HT-29 (cell line): ENCODE results near the gene RNF182. TPM values are rescaled to one million over a fixed set of nuclear protein-coding genes. Genes with fewer than 3 reads are reported as not detected.
"Not testable (repeated sequence)": the region's sequence is repeated elsewhere in the genome, so short reads cannot be mapped to it uniquely, and the experiment has no call there.

Experiments used
- DNase-seq: peaks from one replicate; pipeline ENCODE4 v3.0.0-alpha.2; 2015; ENCODE audit warnings: low spot score
- total RNA-seq: library from RNA; depleted of rRNA; stranded (reverse); fragments of >200 nt; shearing (Covaris generic); gene quantifications from 2 replicates; pipeline ENCODE4 v1.2.3, GENCODE V29; 2014

Gene RNF182
- total RNA-seq, 1 experiment from 2014 or later: not detected

DNA sequence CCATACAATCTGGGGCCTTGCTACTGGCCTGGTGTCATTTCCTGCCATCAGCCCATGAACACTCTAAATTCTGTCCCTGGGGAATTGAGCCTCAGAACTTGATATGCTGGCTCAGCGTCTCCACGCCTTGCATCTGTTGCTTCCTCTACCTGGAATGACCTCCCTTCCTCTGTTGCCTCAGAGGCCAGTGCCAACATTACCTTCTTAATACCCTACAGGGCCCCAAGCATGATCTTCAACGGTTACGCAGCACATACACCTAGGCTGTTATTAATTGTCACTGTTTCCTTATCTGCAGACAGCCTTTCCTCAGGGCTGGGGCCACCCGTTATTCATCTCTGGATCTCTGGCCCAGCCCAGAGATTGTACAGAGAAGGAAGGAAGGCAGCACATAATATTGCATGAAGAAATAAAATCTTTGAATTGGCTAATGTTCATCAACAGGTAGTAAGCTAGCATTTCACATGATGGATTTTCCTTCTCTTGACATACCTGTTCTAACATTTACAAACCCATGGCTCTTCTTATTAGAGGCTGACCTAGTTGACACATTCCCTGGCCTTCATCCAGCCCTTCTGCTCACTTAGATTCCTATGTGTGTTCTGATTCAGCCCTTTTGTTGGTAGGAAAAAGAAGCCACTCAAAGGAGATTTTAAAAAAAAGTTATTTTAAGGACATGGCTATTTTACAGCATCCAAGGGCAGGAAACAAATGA, 8.4 kb upstream of the RNF182 start:
- DNase-seq: no peak

DNA sequence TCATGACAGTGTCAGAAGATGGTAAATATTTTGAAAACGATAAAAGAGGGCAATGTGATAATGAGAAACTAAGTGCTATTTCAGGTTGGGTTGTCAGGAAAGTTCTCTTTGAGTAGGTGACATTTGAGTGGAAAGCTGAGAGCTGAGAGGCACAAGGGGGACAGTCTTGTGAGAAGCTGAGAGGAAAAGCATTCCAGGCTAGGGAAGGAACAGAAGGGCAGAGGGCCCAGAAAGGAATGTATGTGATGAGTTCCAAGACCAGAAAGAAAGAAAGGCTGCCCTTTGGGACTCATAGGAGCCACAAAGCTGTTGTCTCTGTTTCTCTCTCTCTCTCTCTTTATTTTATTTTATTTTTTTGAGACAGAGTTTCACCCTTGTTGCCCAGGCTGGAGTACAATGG, 7.6 kb upstream of the RNF182 start:
- no peak for DNase-seq

DNA sequence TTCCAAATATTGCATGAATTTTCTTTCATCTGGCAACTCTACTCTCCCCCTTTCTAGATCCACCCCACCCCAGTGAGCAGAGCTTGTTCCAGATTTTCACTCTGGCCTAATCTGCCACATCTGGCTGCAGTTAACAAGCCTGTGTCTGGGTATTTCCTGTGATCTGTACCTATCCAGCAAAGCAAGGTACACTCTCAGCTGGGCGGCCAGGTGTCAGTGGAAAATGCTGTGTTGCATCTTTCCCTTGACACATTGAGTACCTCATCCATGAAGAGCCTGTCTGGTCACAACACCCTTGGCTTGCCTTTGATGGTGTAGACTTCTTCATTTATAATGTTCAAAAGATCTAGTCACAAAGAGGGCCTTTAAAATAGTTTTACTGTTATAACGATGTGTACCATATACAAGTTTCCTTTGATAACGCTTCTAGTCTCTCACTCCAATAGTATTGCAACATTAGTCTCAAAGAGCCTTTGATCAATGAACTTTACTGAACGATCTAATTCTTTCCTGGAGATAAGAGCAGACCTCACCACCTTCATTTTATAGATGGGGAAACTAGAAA, 6.0 kb upstream of the RNF182 start:
- DNase-seq: no peak

DNA sequence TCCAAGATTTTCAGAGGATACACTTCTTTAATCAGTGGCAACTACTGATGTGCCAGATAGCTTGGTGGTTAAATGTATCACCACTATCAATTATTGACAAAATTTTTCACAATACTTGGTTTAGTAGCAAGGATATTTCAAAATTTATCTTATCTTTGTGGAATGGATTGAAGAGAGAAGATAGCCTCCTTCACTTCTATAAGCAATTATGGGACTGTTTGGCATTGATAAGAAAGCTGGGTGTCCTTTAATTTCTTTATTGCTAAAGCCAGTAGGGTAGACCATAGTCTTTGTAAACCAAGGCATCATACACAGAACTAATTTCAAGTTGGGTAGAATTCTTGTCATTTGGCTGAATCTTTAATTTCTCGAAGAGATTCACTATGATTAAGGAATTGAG, 4.9 kb upstream of the RNF182 start:
- DNase-seq: no peak

DNA sequence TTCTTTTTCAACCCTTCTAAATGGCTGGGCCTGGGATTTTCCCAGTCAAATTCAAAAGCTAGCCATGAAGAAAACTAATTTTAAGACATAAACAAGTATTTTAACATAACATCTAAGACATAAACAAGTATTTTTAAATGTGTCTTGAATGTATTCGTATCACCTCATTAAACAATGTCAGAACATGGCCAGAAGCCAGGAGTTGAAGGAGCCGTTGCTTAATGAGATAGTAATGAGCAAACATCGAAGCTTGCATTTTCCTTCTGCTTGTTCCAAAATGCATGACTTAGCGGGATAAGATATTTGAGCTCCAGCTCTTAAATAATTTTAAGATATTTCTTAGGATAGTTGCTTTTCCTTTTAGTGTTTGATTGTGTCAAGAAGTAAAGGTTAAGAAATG, 4.2 kb upstream of the RNF182 start:
- no peak for DNase-seq

DNA sequence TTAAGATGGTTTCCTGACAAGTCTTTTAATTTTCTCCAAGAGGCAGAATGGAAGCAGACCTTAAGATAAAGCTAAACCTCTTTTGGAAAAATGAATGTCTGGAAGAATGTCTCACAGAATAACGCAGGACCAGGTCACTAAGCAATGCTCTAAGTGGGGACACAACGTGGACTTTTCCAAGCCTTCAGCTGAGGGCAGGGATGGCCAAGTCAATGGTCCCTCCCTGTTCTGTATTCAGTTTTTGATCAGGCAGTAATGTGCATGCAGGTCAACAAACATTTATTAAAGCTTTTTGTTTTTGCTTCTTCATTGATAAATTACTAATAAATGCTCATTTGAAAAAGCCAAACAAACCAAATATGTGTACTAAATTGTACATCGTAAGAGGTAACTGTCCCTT, 2.0 kb upstream of the RNF182 start:
- no peak for DNase-seq

DNA sequence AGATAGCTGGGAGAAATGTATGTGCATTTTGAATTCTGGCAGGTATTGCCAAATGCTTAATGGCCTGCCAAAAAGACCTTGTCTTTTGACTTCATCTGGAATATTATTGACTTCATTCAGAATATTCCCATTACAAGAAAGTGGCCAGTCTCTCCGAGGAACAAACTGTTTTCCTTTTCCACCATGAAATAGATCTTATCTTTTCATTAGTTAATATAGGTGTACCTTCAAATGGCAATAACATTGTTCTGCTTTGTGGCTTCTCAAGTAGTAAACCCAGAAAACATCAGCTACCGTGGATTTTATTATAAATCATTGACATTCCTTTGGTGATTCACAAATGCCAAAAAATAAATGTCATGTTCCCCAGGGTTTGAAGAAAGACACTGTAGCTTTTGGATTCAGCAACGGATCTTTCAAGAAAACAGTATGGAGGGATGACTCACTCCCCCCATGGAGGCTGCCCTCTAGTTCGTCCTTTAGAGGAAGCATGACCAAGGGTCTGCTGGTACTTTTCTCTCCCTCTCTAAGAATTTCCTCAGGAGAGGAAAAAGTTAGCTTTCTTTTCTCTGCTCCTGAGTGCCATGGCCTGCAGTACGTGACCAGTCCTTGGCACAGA, 1.1 kb upstream of the RNF182 start:
- DNase-seq: no peak

DNA sequence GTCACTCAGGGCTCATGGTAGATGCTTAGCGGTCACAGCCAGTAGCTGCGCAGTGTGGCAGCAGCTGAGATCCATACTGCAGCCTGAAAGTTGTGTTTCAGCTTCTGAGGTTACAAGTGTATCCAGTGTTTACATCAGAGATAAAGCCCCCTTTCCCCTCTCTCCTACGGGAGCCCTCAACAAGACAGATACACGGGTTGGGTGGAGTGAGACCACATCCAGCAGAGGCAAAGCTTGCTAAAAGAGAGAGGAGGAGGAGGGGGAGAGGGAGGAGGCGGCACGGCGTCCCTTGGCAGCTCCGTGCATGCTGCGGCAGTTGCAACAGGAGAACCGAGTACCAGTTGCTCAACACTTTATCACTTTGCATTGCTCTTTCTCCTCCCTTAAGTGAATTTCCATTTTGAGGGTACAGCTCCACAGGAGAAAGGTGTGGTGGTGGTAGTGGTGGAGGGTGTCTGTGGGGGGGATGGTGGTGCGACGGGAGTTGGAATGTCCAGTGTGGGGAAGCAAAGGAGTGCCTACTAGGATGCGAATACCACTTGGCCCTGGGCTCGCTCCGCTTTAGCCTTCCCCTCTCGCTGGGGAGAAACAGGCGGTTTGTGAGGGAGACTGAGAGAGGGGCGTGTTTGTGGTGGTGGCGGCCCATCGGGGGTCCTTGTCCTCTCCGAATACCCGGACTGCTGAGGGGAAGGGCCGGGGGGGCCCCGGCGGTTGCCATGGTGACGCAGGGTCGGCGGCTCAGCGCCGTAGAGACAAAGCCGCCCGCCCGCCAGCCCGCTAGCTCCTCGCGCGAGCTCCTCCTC, 405 bp upstream of the RNF182 start:
- no peak for DNase-seq

DNA sequence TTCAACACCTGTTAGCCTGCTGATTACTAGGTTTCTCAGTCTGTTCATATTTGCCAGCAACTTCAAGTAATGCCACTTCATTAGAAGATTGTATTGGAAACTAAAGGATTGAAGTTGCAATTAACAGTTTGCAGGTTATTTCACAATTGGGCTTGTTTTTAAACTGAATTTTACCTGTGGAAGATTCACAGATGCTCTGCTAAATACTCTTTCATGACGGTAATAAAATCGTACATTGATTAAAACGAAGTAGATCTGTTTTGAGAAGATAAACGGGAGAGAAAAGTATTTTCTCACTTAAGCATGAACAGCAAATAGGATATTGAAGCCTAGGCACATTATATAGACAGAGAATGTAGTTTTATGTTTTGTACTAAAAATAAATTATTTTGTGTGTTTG, 1.6 kb downstream of the RNF182 start:
- no peak for DNase-seq

DNA sequence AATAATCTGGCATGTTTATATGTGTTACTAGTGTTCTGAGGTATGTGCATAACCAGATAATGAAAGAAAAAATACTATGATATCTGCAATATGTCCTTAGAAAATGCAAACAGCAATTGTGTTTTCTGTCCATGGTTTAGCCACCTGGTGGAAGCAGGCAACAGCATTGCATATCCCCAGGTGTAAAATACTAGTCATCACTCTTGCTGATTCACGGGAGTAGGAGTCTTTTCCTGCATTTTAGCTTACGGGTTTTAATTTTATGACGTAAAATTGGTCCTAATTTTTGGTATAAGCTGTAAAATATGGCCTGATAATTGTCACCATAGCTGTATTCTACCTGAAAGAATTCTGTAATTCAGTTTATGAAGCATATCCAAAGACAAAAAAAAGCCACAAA, 2.5 kb downstream of the RNF182 start:
- DNase-seq: no peak

DNA sequence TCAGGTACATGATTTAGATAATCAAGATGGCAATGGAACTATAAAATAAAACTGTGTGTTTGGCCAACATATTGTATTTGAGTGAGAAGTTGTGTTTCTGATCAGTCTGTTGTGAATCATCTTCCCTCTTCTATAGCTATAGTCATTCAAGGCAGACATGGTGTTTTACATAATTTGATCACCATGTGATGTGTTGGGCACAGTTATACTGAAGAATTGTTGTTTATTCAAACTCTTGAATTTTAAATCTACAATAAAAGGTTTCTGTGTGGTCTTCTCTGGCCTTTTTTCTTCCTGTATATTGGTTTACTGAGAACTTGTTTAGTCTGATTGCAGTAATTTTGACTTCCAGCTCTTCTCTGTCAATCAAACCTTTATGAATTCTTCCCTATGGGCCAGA, 4.4 kb downstream of the RNF182 start:
- no peak for DNase-seq

DNA sequence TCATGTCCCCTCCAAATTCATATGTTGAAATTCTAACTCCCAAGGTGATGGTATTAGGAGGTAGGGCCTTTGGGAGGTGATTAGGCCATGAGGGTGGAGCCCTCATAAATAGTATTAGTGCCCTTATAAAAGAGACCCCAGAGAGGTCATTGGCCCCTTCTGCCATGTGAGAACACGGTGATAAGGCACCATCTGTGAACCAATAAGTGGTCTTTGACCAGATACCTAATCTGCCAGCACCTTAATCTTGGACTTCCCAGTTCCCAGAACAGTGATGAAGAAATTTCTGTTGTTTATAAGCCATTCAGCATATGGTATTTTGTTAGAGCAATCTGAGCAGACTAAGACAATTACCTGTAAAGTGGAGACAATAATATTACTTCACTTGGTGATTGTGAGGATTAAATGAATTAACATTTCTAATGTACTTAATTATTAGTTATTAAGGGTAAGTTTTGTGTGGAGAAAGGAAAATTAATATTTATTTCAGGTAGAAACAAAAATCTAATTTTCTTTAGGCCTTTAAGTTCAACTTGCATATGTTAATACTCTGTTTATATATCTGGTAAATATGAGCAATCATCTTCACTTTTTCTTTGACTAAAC, 7.1 kb downstream of the RNF182 start:
- DNase-seq: no peak

DNA sequence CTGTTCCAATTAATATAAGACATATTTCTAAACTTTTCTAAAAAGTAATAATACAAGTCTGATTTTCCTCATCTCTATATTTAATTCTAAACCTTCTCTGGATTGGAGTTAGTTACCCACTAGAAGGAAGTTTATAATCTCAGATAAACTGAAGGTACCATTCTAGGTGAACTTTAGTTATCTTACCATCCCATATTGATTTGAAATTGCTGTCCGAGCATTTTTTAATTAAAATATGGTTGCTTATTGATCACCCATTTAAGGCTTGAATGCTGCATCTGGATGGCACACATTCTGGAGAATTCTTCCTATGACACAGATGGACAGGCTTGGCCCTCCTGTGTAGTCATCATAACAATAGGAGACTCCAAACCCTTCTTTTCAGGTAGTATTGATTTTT, 8.0 kb downstream of the RNF182 start:
- no peak for DNase-seq

DNA sequence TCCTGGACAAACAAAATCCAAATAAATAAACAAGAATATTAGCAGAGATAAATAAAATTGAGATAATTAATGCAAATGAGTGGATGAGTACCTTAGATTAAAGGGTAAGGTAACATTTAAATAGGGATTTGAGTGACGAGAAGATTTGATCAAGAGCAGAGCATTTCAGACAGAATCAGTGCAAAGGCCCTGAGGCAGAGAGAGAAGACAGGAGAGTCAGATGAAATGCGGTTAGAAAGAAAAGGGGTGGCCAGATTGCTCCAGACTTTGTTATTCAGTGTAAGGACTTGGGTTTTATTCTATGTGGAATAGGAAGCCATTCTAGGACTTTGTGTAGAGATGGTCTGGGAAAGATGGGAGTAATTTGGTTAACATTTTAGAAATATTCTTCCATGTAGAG, 10.0 kb downstream of the RNF182 start:
- no peak for DNase-seq

DNA sequence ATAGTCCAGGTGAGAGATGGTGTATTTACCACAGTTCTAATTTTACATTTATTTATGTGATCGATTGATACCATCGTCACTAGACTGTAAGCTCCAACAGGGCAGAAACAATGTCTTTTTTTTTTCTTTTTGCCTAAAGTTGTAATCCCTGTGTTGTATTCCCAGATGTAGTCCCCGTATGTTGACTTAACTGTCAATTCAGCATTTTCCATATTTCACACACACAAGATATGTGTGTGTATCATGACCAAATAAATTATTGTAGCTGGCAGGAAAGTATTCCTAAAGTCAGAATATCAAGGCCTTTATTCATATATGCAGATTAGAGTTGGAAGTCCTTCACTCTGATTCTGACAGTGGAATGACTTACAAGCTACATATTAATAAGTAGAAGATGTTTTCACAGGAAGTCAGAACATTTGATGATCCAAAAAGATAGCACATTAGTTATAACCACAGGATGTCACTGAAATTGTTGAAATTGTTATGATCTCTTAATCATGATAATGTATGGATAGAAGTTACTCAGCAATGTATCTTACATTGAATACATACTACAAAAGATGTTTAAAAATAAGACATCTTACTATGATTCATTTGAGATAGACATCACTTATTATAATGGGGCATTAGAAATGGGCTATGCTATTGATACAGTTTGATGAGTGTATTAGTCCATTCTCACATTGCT, 10.6 kb downstream of the RNF182 start:
- no peak for DNase-seq

DNA sequence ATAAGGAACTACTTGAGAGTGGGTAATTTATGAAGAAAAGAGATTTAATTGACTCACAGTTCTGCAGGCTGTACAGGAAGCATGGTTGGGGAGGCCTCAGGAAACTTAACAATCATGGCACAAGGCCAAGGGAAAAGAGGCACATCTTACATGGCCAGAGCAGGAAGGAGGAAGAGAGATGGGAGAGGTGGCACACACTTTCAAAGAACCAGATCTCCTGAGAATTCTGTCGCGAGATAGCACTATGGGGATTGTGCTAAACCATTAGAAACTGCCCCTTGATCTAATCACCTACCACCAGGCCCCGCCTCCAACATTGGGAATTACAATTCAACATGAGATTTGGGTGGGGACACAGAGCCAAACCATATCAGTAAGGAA, 11.1 kb downstream of the RNF182 start:
- not testable (repeated sequence) for DNase-seq

DNA sequence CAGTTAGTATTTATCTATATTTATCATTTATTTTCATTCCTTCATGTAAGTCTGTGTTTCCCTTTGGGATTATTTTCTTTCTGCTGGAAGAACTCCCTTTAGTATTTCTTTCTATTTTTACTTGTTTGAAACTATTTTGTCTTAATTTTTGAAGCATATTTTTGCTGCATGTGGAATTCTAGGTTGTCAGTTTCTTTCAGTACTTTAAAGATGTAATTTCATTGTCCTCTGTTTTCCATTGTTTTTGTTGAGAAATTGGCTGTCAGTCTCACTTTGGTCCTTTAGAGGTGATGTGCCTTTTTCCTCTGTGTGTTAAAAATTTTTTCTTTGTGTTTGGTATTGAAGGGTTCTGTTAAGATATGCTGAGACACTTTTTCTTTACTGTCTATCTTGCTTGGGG, 17.1 kb downstream of the RNF182 start:
- DNase-seq: no peak

DNA sequence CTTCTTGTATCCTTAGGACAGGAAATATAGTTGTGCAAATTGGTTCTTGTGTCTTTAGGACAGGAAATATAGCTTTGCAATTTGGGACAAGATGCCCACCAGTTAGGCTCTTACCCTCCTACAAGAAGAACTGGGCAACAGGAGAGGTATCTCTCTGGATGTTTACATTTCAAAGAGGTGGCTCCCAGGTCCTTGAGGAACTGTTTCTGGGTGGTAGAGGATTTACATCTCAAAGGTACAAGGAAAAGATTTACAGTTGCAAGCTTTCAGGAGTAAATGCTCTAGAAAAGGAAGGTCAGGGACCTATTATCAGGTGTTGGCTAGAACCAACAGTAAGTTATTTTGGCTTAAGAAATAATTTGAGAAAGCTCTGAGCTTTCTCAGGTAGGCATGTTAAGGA, 19.2 kb downstream of the RNF182 start:
- DNase-seq: no peak

DNA sequence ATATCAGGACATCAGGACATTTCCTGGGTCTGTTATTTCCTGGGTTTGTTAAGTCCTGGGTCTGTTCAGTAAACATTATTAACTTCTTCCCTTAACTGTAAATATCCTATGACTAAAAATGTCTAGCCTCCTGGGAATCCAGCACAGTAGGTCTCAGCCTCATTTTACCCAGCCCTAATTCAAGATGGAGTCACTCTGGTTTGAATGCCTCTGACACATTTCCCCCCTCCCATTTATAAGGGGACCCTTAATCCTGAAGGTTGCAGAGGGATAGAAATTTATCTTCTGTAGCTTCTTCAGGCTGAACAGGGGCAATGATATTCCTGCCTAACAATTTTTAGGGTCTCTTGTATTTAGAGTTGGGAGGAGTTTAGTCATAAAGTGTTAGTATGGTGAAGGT, 21.8 kb downstream of the RNF182 start:
- no peak for DNase-seq

DNA sequence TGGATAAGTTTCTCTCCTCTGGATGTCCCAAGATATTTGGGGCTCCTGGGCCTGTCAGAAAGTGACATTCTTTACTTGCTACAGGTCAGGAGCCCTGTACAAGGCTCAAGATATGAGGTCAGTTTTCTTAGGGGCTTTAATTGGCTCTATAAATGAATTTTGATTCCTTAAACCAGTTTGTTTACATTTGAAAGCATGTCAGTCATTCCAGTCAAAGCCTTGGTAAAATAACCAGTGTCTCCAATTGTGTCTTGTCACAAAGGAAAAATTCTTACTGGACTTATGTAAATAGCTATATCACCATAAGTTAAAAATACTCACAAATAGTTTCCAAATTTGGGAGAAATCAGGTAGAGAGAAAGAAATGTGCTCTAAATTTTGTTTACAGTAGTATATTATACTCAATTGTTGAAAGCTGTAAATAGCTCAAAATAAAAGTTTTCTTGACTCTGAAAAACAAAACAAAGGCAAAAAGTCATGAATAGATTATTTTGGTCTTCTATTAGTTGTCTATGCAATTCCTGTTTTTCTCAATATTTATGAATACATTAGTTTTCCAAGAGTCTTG, 22.9 kb downstream of the RNF182 start:
- no peak for DNase-seq

DNA sequence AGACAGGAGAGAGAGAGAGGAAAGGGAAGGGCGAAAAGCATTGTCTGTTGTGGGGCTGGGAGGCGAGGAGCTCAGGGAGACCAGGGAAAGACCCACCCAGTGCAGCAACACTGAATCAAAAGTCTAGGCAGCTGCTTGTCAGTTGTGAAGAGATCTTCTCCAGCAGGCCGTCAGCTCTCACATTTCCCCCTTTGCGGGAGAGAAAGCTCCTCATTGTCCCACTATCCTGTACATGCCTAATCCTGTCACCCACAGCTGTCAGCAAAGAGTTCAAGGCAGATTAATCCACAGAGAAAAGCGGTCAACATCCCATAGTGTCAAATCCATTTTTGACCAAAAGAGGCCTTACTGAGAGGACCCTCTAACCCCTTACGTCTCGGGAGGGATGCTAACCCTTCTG, 27.3 kb downstream of the RNF182 start:
- no peak for DNase-seq
